RWPE2 (cell line): ENCODE data around the gene BCL11B.

Experiments
- ATAC-seq: fragments of 200-7000 bp; cut with Tn5 transposase; 3 replicates; pipeline ENCODE4 v1.9.1; 2021; ENCODE audit warnings: low read depth
- DNase-seq: peaks from one replicate; pipeline ENCODE4 v3.0.0-alpha.2; 2020; ENCODE audit warnings: low spot score
- H3K27ac ChIP-seq: fragments of 450-650 bp; 2 replicates; pipeline ENCODE4 v1.5.1; 2017; ENCODE audit warnings: mild to moderate bottlenecking; ENCODE audit not compliant: poor library complexity, severe bottlenecking
- H3K27me3 ChIP-seq: fragments of 250-450 bp; sonication (Bioruptor Pico); 2 replicates; pipeline ENCODE4 v1.5.1; 2021; ENCODE audit warnings: mild to moderate bottlenecking, moderate library complexity; ENCODE audit not compliant: insufficient read depth, poor library complexity, severe bottlenecking
- H3K36me3 ChIP-seq: fragments of 250-450 bp; sonication (Bioruptor Pico); 2 replicates; pipeline ENCODE4 v1.5.1; 2020; ENCODE audit warnings: low read depth, mild to moderate bottlenecking, moderate library complexity
- H3K4me1 ChIP-seq: fragments of 250-450 bp; sonication (Bioruptor Pico); 2 replicates; pipeline ENCODE4 v1.5.1; 2021; ENCODE audit warnings: mild to moderate bottlenecking, moderate library complexity; ENCODE audit not compliant: insufficient read depth, poor library complexity, severe bottlenecking
- H3K4me3 ChIP-seq: fragments of 250-450 bp; sonication (Bioruptor Pico); 2 replicates; pipeline ENCODE4 v1.5.1; 2021; ENCODE audit warnings: mild to moderate bottlenecking, moderate library complexity; ENCODE audit not compliant: severe bottlenecking
- H3K9me3 ChIP-seq: fragments of 250-450 bp; sonication (Bioruptor Pico); 2 replicates; pipeline ENCODE4 v1.5.1; 2021; ENCODE audit warnings: mild to moderate bottlenecking, moderate library complexity; ENCODE audit not compliant: severe bottlenecking
- CTCF ChIP-seq: fragments of 450-650 bp; IDR thresholded peaks from one replicate; pipeline ENCODE4 v1.5.1; 2017; ENCODE audit warnings: mild to moderate bottlenecking, moderate library complexity; ENCODE audit not compliant: poor library complexity, severe bottlenecking

BCL11B gene

GRCh38 chr14:99258341-99258861, 13.6 kb downstream of the BCL11B start:
- no peaks in the 10 kb centered on the region for H3K27me3 ChIP-seq
- H3K9me3 ChIP-seq = no peaks in the 10 kb centered on the region
- TF ChIP-seq CTCF = no peak
- DNase-seq = no peak
- H3K4me1 ChIP-seq = no peaks in the 10 kb centered on the region
- no peak for ATAC-seq
- H3K36me3 ChIP-seq = no peaks in the 10 kb centered on the region
- no peak overlapping the region for H3K27ac ChIP-seq
- no peak overlapping the region for H3K4me3 ChIP-seq

- H3K9me3 ChIP-seq = no peaks in the 10 kb centered on the region
- H3K4me1 ChIP-seq = no peaks in the 10 kb centered on the region
- H3K27me3 ChIP-seq = no peaks in the 10 kb centered on the region
- no peaks in the 10 kb centered on the region for H3K36me3 ChIP-seq
- DNase-seq = no peak
- ATAC-seq = no peak
- no peak for TF ChIP-seq CTCF
- H3K27ac ChIP-seq = no peak overlapping the region
- H3K4me3 ChIP-seq = no peak overlapping the region
These were observed 14.2 kb downstream of the BCL11B start for GRCh38 chr14:99257673-99258221.

- Histone ChIP-seq H3K36me3 (no peaks in the 10 kb centered on the region), H3K27ac (no peak overlapping the region), H3K9me3 (no peaks in the 10 kb centered on the region), H3K4me3 (no peak overlapping the region), H3K4me1 (no peaks in the 10 kb centered on the region), H3K27me3 (no peaks in the 10 kb centered on the region)
- no peak for TF ChIP-seq CTCF
- DNase-seq = no peak
- ATAC-seq = no peak
These were observed 14.8 kb downstream of the BCL11B start for GRCh38 chr14:99257122-99257672.

- H3K9me3 ChIP-seq = no peaks in the 10 kb centered on the region
- TF ChIP-seq CTCF = no peak
- H3K27ac ChIP-seq = no peak overlapping the region
- H3K4me3 ChIP-seq = no peak overlapping the region
- DNase-seq = no peak
- H3K4me1 ChIP-seq = no peaks in the 10 kb centered on the region
- no peaks in the 10 kb centered on the region for H3K36me3 ChIP-seq
- no peak for ATAC-seq
- no peaks in the 10 kb centered on the region for H3K27me3 ChIP-seq
These were observed 15.5 kb downstream of the BCL11B start for GRCh38 chr14:99256483-99256874.

GRCh38 chr14:99255621-99256482, 16.1 kb downstream of the BCL11B start:
- DNase-seq (no peak), ATAC-seq (no peak)
- H3K4me1 ChIP-seq = no peaks in the 10 kb centered on the region
- H3K4me3 ChIP-seq = no peak overlapping the region
- no peak overlapping the region for H3K27ac ChIP-seq
- no peaks in the 10 kb centered on the region for H3K9me3 ChIP-seq
- no peaks in the 10 kb centered on the region for H3K27me3 ChIP-seq
- no peaks in the 10 kb centered on the region for H3K36me3 ChIP-seq
- TF ChIP-seq CTCF = no peak
